HCT116 (cell line): ENCODE measurements around the gene BRMS1.

Experiments
- ATF3 ChIP-seq: IDR thresholded peaks from 2 replicates; pipeline ENCODE4 v1.6.1; 2012
- CTCF ChIP-seq, 3 experiments: fragments of 200-600 bp in 1 of 3; sonication (generic) in 1 of 3; IDR thresholded peaks in 2 of 3; conservative IDR thresholded peaks in 1 of 3; 2 replicates each; pipeline ENCODE4 v1.5.1; 2012 to 2017; ENCODE audit warnings: low read depth in 2 of 3, low read length in 2 of 3, antibody characterized with exemption in 1 of 3, borderline replicate concordance in 1 of 3, control low read depth in 1 of 3, mild to moderate bottlenecking in 1 of 3, mixed read lengths in 1 of 3, mixed run types in 1 of 3, moderate library complexity in 1 of 3; ENCODE audit not compliant: insufficient read depth in 1 of 3
- EZH2 ChIP-seq: fragments of 200-600 bp; sonication (generic); IDR thresholded peaks from 2 replicates; pipeline ENCODE4 v1.6.1; 2017; ENCODE audit warnings: antibody characterized with exemption, mixed run types
- JUND ChIP-seq: IDR thresholded peaks from 2 replicates; pipeline ENCODE4 v1.6.1; 2012
- POLR2AphosphoS5 ChIP-seq: IDR thresholded peaks from 2 replicates; pipeline ENCODE4 v1.6.1; 2011; ENCODE audit warnings: mild to moderate bottlenecking, low read depth, low read length, moderate library complexity
- RAD21 ChIP-seq: IDR thresholded peaks from 2 replicates; pipeline ENCODE4 v1.6.1; 2012; ENCODE audit warnings: low read depth, mild to moderate bottlenecking
- SRF ChIP-seq: IDR thresholded peaks from 2 replicates; pipeline ENCODE4 v1.6.1; 2012; ENCODE audit warnings: low read depth

- no peak for TF ChIP-seq ATF3
- TF ChIP-seq CTCF (IDR thresholded peaks at IDR 0.05 in 2 of 3, conservative IDR thresholded peaks at IDR 0.05 in 1 of 3; ENCODE audit: borderline replicate concordance in 1 of 3, insufficient read depth in 1 of 3, low read depth in 2 of 3, low read length in 2 of 3) = no peak
- TF ChIP-seq JUND = no peak
- no peak for TF ChIP-seq RAD21
- TF ChIP-seq SRF = no peak
- no peak for TF ChIP-seq EZH2
- TF ChIP-seq POLR2AphosphoS5 = peak; percentile 44
Observed at GRCh38 chr11:66362481-66363147, 17.7 kb upstream of the BRMS1 start.
